ENCODE results near the gene UNC13D.

GRCh38 chr17:75803883-75804282, 40.3 kb downstream of the UNC13D start:
- TF ChIP-seq CTCF (IDR thresholded peaks at IDR 0.05), result no peak
- TF ChIP-seq POLR2A (IDR thresholded peaks at IDR 0.05), result no peak
- no peak for TF ChIP-seq POLR2AphosphoS5 (IDR thresholded peaks at IDR 0.05)

Data from sigmoid colon (tissue), 4 donors.